NCI-H524 (cell line): ENCODE results near the gene TRNT1.

ENCODE experiments used
- DNase-seq, 2 experiments: peaks; one replicate each; lab custom pipeline; 2025; lab: John Stamatoyannopoulos, UW

Gene TRNT1

GRCh38 chr3:3178498-3179328, 52.0 kb downstream of the TRNT1 start:
- DNase-seq = no peak

GRCh38 chr3:3179407-3180094, 52.8 kb downstream of the TRNT1 start, which contains the start of gene CRBN:
Gene CRBN, minus strand, starts transcription at chr3:3179691. Its CDS starts 4 bp downstream, at chr3:3179687.
- DNase-seq = peak; percentile 69 to 83

- no peak for DNase-seq
Observed at GRCh38 chr3:3180456-3180855, 53.7 kb downstream of the TRNT1 start.

GRCh38 chr3:3184876-3185275, 58.1 kb downstream of the TRNT1 start:
- no peak for DNase-seq

- DNase-seq = no peak
Observed at GRCh38 chr3:3189102-3189727, 62.5 kb downstream of the TRNT1 start.

- no peak for DNase-seq
Observed at GRCh38 chr3:3189961-3190360, 63.2 kb downstream of the TRNT1 start.

- DNase-seq = no peak
Observed at GRCh38 chr3:3191675-3192285, 65.0 kb downstream of the TRNT1 start.

- no peak for DNase-seq
Observed at GRCh38 chr3:3192286-3192675, 65.5 kb downstream of the TRNT1 start.

GRCh38 chr3:3194861-3195260, 68.1 kb downstream of the TRNT1 start:
- DNase-seq = no peak

GRCh38 chr3:3196148-3196861, 69.6 kb downstream of the TRNT1 start:
- DNase-seq = peak in 1 of 2 experiments; percentile 45
